OCI-LY1 (cell line): Measurements from ENCODE around the gene ATF6.

Experiments used
- H2AFZ ChIP-seq: fragments of 200-600 bp; sonication (generic), shearing (Covaris generic); 2 replicates; pipeline ENCODE4 v1.6.0; 2014; ENCODE audit warnings: antibody characterized with exemption, mild to moderate bottlenecking, low read length
- H3F3A ChIP-seq: fragments of 200-600 bp; sonication (generic), shearing (Covaris generic); 2 replicates; pipeline ENCODE4 v1.6.0; 2014; ENCODE audit warnings: mild to moderate bottlenecking, antibody characterized with exemption, low read length, moderate library complexity; ENCODE audit not compliant: insufficient read depth
- H3K27ac ChIP-seq: fragments of 200-600 bp; sonication (generic); 2 replicates; pipeline ENCODE4 v1.5.1; 2014; ENCODE audit warnings: low read length, mixed run types, mild to moderate bottlenecking, low read depth; ENCODE audit not compliant: poor library complexity, severe bottlenecking
- H3K27me3 ChIP-seq: fragments of 200-600 bp; sonication (generic); 2 replicates; pipeline ENCODE4 v1.6.0; 2014; ENCODE audit warnings: antibody characterized with exemption, mild to moderate bottlenecking, low read length, moderate library complexity; ENCODE audit not compliant: insufficient read depth
- H3K36me3 ChIP-seq: fragments of 200-600 bp; sonication (generic); 2 replicates; pipeline ENCODE4 v1.6.1; 2014; ENCODE audit warnings: mild to moderate bottlenecking, antibody characterized with exemption, low read length, moderate library complexity, mixed read lengths; ENCODE audit not compliant: insufficient read depth
- H3K4me1 ChIP-seq: fragments of 200-600 bp; sonication (generic); 2 replicates; pipeline ENCODE4 v1.5.1; 2014; ENCODE audit warnings: mild to moderate bottlenecking, low read length, moderate library complexity; ENCODE audit not compliant: insufficient read depth, severe bottlenecking
- H3K4me2 ChIP-seq: fragments of 200-600 bp; sonication (generic), shearing (Covaris generic); 2 replicates; pipeline ENCODE4 v1.6.1; 2014; ENCODE audit warnings: low read length
- H3K4me3 ChIP-seq: fragments of 200-600 bp; sonication (generic); 2 replicates; pipeline ENCODE4 v1.5.1; 2014; ENCODE audit warnings: low read length, low read depth, mild to moderate bottlenecking, mixed read lengths; ENCODE audit not compliant: poor library complexity, severe bottlenecking
- H3K79me2 ChIP-seq: fragments of 200-600 bp; shearing (Covaris generic); 2 replicates; pipeline ENCODE4 v1.6.1; 2016; ENCODE audit warnings: mixed run types, low read length, mixed read lengths; ENCODE audit not compliant: insufficient read depth
- H3K9ac ChIP-seq: fragments of 200-600 bp; sonication (generic), shearing (Covaris generic); 2 replicates; pipeline ENCODE4 v1.6.1; 2014; ENCODE audit warnings: mild to moderate bottlenecking, low read length, mixed read lengths
- H3K9me2 ChIP-seq: fragments of 200-600 bp; sonication (generic), shearing (Covaris generic); 2 replicates; pipeline ENCODE4 v1.6.1; 2014; ENCODE audit warnings: low read depth, mild to moderate bottlenecking, low read length, mixed read lengths
- H3K9me3 ChIP-seq: fragments of 200-600 bp; shearing (Covaris generic); 2 replicates; pipeline ENCODE4 v1.6.1; 2014; ENCODE audit warnings: low read length, mixed read lengths
- H4K20me1 ChIP-seq: fragments of 200-600 bp; sonication (generic), shearing (Covaris generic); 2 replicates; pipeline ENCODE4 v1.6.0; 2016; ENCODE audit warnings: mild to moderate bottlenecking, low read length; ENCODE audit not compliant: insufficient read depth
- EZH2 ChIP-seq: fragments of 200-600 bp; sonication (generic), shearing (Covaris generic); IDR thresholded peaks from 2 replicates; pipeline ENCODE4 v1.8.0; 2017; ENCODE audit warnings: borderline replicate concordance, mixed run types, mild to moderate bottlenecking, antibody characterized with exemption, low read length, moderate library complexity, mixed read lengths
- TF ChIP-seq, protein P1 (sequence below): fragments of 200-600 bp; sonication (generic), shearing (Covaris generic); IDR thresholded peaks from 2 replicates; pipeline ENCODE4 v1.5.1; 2017; ENCODE audit warnings: mild to moderate bottlenecking, antibody characterized with exemption, low read length, moderate library complexity, mixed read lengths

ATF6 gene

DNA sequence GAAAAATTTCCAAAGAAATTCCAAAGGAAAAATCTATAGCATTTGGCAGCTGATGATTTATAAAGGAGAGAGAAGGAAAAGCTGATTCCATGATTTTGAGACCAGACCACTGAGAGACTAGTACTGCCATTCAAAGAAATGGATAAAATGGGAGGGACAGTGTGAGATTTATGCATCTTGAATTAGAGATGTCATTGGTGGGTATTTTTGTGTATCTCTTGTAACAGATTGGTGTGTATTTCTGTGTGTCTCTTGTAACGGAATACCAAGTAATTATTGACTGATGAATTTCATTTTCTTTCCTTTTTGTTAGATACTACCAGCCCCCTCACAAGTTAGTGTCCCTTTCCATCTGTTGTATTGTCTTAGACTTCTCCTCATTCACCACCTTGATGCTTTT lies 155.4 kb downstream of the ATF6 start:
- Histone ChIP-seq H3K27ac (no peak overlapping the region), H3K36me3 (no peaks in the 10 kb centered on the region; the same call in 1 of the 2 replicates), H3F3A (no peaks in the 10 kb centered on the region), H4K20me1 (no peaks in the 10 kb centered on the region), H3K4me2 (no peak overlapping the region), H3K4me3 (no peak overlapping the region), H3K9me3 (no peaks in the 10 kb centered on the region), H3K4me1 (no peaks in the 10 kb centered on the region), H3K9me2 (no peaks in the 10 kb centered on the region), H2AFZ (no peak overlapping the region), H3K9ac (no peak overlapping the region), H3K27me3 (no peaks in the 10 kb centered on the region), H3K79me2 (no peaks in the 10 kb centered on the region)
- TF ChIP-seq EZH2: no peak
- TF ChIP-seq, protein P1, sequence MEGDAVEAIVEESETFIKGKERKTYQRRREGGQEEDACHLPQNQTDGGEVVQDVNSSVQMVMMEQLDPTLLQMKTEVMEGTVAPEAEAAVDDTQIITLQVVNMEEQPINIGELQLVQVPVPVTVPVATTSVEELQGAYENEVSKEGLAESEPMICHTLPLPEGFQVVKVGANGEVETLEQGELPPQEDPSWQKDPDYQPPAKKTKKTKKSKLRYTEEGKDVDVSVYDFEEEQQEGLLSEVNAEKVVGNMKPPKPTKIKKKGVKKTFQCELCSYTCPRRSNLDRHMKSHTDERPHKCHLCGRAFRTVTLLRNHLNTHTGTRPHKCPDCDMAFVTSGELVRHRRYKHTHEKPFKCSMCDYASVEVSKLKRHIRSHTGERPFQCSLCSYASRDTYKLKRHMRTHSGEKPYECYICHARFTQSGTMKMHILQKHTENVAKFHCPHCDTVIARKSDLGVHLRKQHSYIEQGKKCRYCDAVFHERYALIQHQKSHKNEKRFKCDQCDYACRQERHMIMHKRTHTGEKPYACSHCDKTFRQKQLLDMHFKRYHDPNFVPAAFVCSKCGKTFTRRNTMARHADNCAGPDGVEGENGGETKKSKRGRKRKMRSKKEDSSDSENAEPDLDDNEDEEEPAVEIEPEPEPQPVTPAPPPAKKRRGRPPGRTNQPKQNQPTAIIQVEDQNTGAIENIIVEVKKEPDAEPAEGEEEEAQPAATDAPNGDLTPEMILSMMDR: no peak

DNA sequence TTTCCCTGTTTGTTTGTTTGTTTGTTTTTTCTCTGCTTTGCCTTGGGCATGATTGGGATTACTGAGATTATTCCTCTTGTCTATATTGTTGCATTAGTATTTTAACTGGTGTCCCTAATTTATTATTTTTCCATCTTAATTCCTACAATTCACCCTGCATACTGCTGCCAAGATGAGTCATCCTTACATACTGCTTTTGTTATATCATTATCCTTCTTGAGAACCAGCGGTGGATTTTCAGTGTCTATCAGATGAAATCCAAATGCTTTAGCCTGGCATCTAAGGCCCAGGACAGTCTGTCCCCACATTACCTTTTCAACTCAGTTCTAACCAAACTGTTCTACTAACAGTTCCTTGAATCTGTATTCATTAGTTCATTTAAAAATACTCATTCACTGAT lies 155.9 kb downstream of the ATF6 start:
- Histone ChIP-seq H3K27ac (no peak overlapping the region), H3K4me2 (no peak overlapping the region), H3K36me3 (no peaks in the 10 kb centered on the region; the same call in 1 of the 2 replicates), H3K27me3 (no peaks in the 10 kb centered on the region), H3K79me2 (no peaks in the 10 kb centered on the region), H3K4me3 (no peak overlapping the region), H3K9me3 (no peaks in the 10 kb centered on the region), H3K9me2 (no peaks in the 10 kb centered on the region), H4K20me1 (no peaks in the 10 kb centered on the region), H2AFZ (no peak overlapping the region), H3F3A (no peaks in the 10 kb centered on the region), H3K9ac (no peak overlapping the region), H3K4me1 (no peaks in the 10 kb centered on the region)
- no peak for TF ChIP-seq EZH2
- TF ChIP-seq, protein P1: no peak

DNA sequence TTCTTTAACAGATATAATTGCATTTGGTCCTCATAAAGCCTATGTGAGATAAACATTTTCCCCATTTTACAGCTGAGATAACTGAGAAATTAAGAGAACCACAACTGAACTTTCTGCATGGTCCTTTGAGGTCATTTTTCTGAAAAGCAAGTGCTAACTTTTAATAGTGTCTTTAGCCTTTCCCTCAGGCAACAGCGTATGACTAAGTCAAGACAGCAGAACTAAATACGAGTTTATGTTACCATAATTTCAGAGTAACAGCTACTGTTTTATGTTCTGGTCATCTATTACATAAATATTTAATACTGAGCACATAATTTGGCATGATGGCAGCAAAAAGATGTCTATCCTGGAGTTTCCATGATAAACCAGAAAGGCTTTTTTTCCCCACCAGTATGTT lies 161.9 kb downstream of the ATF6 start:
- H3K27me3 ChIP-seq: no peaks in the 10 kb centered on the region
- TF ChIP-seq EZH2: no peak
- TF ChIP-seq, protein P1: no peak
- no peaks in the 10 kb centered on the region for H3F3A ChIP-seq
- no peaks in the 10 kb centered on the region for H3K4me1 ChIP-seq
- no peaks in the 10 kb centered on the region for H3K79me2 ChIP-seq
- H4K20me1 ChIP-seq: no peaks in the 10 kb centered on the region
- no peaks in the 10 kb centered on the region for H3K9me3 ChIP-seq
- H2AFZ ChIP-seq: no peak overlapping the region
- no peak overlapping the region for H3K4me3 ChIP-seq
- no peaks in the 10 kb centered on the region for H3K36me3 ChIP-seq
- no peak overlapping the region for H3K4me2 ChIP-seq
- no peak overlapping the region for H3K27ac ChIP-seq
- no peak overlapping the region for H3K9ac ChIP-seq
- no peaks in the 10 kb centered on the region for H3K9me2 ChIP-seq
